ENCODE data around the gene SPOCD1. TPM values are rescaled to one million over a fixed set of nuclear protein-coding genes. Genes with fewer than 3 reads are reported as not detected.

Gene SPOCD1
- total RNA-seq, 4 donors from 2014 or later = 0.42 to 14.1 (median 0.66) TPM; not detected in 1

- 92 to 100% methylated on average over 1 of the region's 1 CpG for WGBS, 2 donors
- no peak for TF ChIP-seq CTCF (IDR thresholded peaks at IDR 0.05)
- TF ChIP-seq POLR2A (IDR thresholded peaks at IDR 0.05) = no peak
- no peak for TF ChIP-seq EP300 (IDR thresholded peaks at IDR 0.05)
- no peak overlapping the region for H3K27ac ChIP-seq
- H3K9me3 ChIP-seq = no peaks in the 10 kb centered on the region
- no peaks in the 10 kb centered on the region for H3K36me3 ChIP-seq
- H3K4me3 ChIP-seq = no peak overlapping the region
- peaks cover 0 to 4% (median 0%) of the 10 kb centered on the region in 4 donors for H3K4me1 ChIP-seq
- no peak for DNase-seq (ENCODE audit: low spot score in 2 of 2)
- H3K27me3 ChIP-seq = no peaks in the 10 kb centered on the region
These were observed 11.7 kb downstream of the SPOCD1 start for GRCh38 chr1:31804098-31804497.

DNA sequence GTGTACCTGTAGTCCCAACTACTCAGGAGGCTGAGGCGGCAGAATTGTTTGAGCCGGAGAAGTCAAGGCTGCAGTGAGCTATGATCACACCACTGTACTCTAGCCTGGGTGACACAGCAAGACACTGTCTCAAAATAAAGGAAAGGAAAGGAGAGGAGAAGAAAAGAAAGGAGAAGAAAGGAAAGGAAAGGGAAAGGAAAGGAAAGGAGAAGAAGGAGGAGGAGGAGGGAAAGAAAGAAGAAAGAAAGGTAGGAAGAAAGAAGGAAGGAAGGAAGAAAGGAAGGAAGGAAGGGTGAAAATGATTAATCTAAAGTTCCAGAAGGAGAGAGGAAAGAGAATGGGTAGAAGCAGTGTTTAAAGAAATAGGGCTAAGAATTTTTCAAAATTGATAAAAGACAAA, 12.2 kb downstream of the SPOCD1 start:
- DNase-seq (ENCODE audit: low spot score in 2 of 2) = no peak
- Histone ChIP-seq H3K9me3 (no peaks in the 10 kb centered on the region), H3K36me3 (no peaks in the 10 kb centered on the region), H3K4me3 (no peak overlapping the region), H3K27me3 (no peaks in the 10 kb centered on the region), H3K27ac (no peak overlapping the region), H3K4me1 (peaks cover 0 to 6% (median 2%) of the 10 kb centered on the region in 4 donors)
- TF ChIP-seq CTCF (IDR thresholded peaks at IDR 0.05) = no peak
- TF ChIP-seq EP300 (IDR thresholded peaks at IDR 0.05) = no peak
- no peak for TF ChIP-seq POLR2A (IDR thresholded peaks at IDR 0.05)
- WGBS, 2 donors = 90 to 96% methylated on average over 2 of the region's 2 CpGs

DNA sequence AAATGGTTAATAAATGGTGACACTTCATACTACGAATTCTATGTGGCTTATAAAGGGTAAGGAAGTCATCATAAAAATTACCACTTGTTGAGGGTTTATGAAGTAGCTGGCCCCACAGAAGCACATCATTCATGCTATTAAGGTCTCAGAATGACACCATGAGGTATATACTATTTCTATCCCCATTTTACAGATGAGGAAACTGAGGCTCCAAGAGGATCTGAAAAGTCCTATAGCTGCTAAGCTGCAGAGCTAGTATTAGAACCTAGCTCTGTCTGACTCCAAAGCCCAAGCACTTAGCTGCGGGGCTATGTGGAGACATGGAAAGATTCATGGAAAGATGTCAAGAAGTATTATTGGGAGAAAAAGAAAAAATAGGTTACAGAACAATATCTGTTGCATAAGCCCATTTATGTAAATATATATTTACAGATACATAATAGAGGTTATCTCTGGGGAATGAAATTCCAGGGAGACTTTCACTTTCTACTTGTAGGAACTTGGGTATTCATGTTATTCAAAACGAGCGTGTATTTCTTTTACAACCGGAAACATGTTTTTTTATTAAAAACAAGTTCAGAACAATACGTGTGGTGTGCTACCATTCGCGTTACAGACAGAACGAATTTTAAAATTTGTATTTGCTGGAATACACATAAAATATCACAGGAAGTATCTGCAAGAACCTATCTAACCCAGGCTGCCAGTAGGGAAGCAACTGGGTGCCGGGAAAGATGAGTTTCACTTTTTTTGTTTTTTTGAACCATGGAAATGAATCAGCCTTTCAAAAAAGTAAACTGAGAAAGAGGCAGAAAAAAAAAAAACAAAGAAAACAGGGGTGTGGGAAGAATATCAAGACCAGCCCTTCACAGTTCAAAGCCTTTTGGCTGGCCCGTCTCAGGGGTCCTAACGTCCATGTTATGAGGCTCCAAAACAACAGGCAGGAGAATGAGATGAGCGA, 13.4 kb downstream of the SPOCD1 start:
- Histone ChIP-seq H3K4me3 (peak overlapping the region; percentile 10 to 25 (median 16)), H3K27ac (peak overlapping the region in 2 of 4 donors; percentile 50 to 57), H3K27me3 (no peaks in the 10 kb centered on the region), H3K36me3 (no peaks in the 10 kb centered on the region), H3K4me1 (peaks cover 0 to 14% (median 3%) of the 10 kb centered on the region in 4 donors), H3K9me3 (no peaks in the 10 kb centered on the region)
- TF ChIP-seq EP300 (IDR thresholded peaks at IDR 0.05) (no peak), POLR2A (IDR thresholded peaks at IDR 0.05) (no peak), CTCF (IDR thresholded peaks at IDR 0.05) (no peak)
- DNase-seq (ENCODE audit: low spot score in 2 of 2) = no peak
- 25 to 28% methylated on average over 13 of the region's 13 CpGs for WGBS, 2 donors

GRCh38 chr1:31801458-31801857, 14.4 kb downstream of the SPOCD1 start:
- WGBS, 2 donors = 78 to 83% methylated on average over 1 of the region's 1 CpG
- H3K36me3 ChIP-seq = no peaks in the 10 kb centered on the region
- peaks cover 0 to 14% (median 3%) of the 10 kb centered on the region in 4 donors for H3K4me1 ChIP-seq
- DNase-seq (ENCODE audit: low spot score in 2 of 2) = no peak
- no peak for TF ChIP-seq EP300 (IDR thresholded peaks at IDR 0.05)
- no peak for TF ChIP-seq POLR2A (IDR thresholded peaks at IDR 0.05)
- no peak for TF ChIP-seq CTCF (IDR thresholded peaks at IDR 0.05)
- no peaks in the 10 kb centered on the region for H3K9me3 ChIP-seq
- no peaks in the 10 kb centered on the region for H3K27me3 ChIP-seq
- H3K27ac ChIP-seq = no peak overlapping the region
- no peak overlapping the region for H3K4me3 ChIP-seq

- Histone ChIP-seq H3K4me1 (peaks cover 0 to 14% (median 3%) of the 10 kb centered on the region in 4 donors), H3K4me3 (no peak overlapping the region), H3K27me3 (no peaks in the 10 kb centered on the region), H3K27ac (no peak overlapping the region), H3K36me3 (no peaks in the 10 kb centered on the region), H3K9me3 (no peaks in the 10 kb centered on the region)
- no peak for DNase-seq (ENCODE audit: low spot score in 2 of 2)
- TF ChIP-seq POLR2A (IDR thresholded peaks at IDR 0.05) = no peak
- no peak for TF ChIP-seq EP300 (IDR thresholded peaks at IDR 0.05)
- no peak for TF ChIP-seq CTCF (IDR thresholded peaks at IDR 0.05)
- WGBS, 2 donors = 87 to 96% methylated on average over 3 to 4 of the region's 4 CpGs
These were observed 15.2 kb downstream of the SPOCD1 start for GRCh38 chr1:31800674-31800967.

Data from tibial nerve (tissue), 4 donors.